Fibroblast of peridontal ligament (primary cell): ENCODE data around the gene PEX19.

Experiments used
- DNase-seq: peaks from one replicate; pipeline ENCODE4 v3.0.0-alpha.2; 2010; ENCODE audit errors: extremely low read depth

PEX19 gene

GRCh38 chr1:160277987-160278386 is 6.9 kb downstream of the PEX19 start:
- no peak for DNase-seq

GRCh38 chr1:160277330-160277729 is 7.6 kb downstream of the PEX19 start:
- no peak for DNase-seq

GRCh38 chr1:160271025-160271424 is 13.9 kb downstream of the PEX19 start:
- no peak for DNase-seq

GRCh38 chr1:160267284-160267991 is 17.5 kb downstream of the PEX19 start:
- no peak for DNase-seq

- DNase-seq: no peak
Measured at GRCh38 chr1:160264795-160265307, 20.1 kb downstream of the PEX19 start.

GRCh38 chr1:160261893-160262794 is 22.8 kb downstream of the PEX19 start, which contains the start of gene DCAF8:
Gene DCAF8 (minus strand): TSS chr1:160262549. CDS start chr1:160244008, 18,541 bp downstream.
- DNase-seq: peak; percentile 96

- DNase-seq: peak; percentile 87
Measured at GRCh38 chr1:160261556-160261892, 23.4 kb downstream of the PEX19 start.

GRCh38 chr1:160260406-160261382 is 24.2 kb downstream of the PEX19 start:
- DNase-seq: peak; percentile 92

GRCh38 chr1:160258177-160258798 is 26.6 kb downstream of the PEX19 start:
- no peak for DNase-seq

- no peak for DNase-seq
Measured at GRCh38 chr1:160257411-160258015, 27.4 kb downstream of the PEX19 start.

GRCh38 chr1:160256396-160257046 is 28.4 kb downstream of the PEX19 start:
- DNase-seq: peak; percentile 35

- DNase-seq: no peak
Measured at GRCh38 chr1:160255781-160256300, 29.1 kb downstream of the PEX19 start.

- DNase-seq: peak; percentile 83
Measured at GRCh38 chr1:160251687-160252526, 33.0 kb downstream of the PEX19 start.

- DNase-seq: no peak
Measured at GRCh38 chr1:160251011-160251410, 33.9 kb downstream of the PEX19 start.

- DNase-seq: no peak
Measured at GRCh38 chr1:160247053-160247452, 37.9 kb downstream of the PEX19 start.

GRCh38 chr1:160245434-160245833 is 39.5 kb downstream of the PEX19 start:
- no peak for DNase-seq

- no peak for DNase-seq
Measured at GRCh38 chr1:160244209-160244608, 40.7 kb downstream of the PEX19 start.

- DNase-seq: no peak
Measured at GRCh38 chr1:160243767-160244166, 41.2 kb downstream of the PEX19 start.
